ENCODE data around the gene ALG9. TPM values are rescaled to one million over a fixed set of nuclear protein-coding genes. Genes with fewer than 3 reads are reported as not detected.

Gene ALG9
- polyA plus RNA-seq, 3 donors: 7.4 to 7.9 (median 7.8) TPM

DNA sequence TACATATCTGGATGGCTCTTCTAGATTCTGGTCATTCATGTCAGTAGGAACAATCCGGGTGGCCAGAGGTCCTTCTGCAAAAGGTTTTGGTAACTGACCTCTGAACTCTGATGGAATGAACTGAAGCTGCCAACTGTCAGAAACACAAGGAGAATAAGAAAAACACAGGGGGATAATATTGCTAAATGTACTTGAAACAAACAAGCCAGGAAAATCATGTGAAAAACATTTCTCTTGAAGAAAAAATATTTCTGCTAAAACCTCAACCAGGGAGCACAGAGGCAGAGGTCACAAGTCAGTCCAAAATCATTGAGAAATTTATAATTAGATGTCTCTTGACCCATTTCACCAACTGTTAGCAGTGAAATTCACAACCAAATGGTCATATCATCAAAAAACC is 35.2 kb downstream of the ALG9 start:
- Mint-ChIP-seq H3K4me1 (peaks cover 2% of the 10 kb centered on the region), H3K36me3 (peaks cover 44 to 46% of the 10 kb centered on the region in 2 donors), H3K4me3 (no peak overlapping the region), H3K27me3 (ENCODE audit: low read depth in 3 of 3) (no peaks in the 10 kb centered on the region), H3K27ac (no peak overlapping the region), H3K9me3 (no peaks in the 10 kb centered on the region)
- no peaks in the 10 kb centered on the region for H3K27me3 ChIP-seq (ENCODE audit: control insufficient read depth in 2 of 2, insufficient read depth in 2 of 2, low read length in 2 of 2)
- DNase-seq: no peak
- no peaks in the 10 kb centered on the region for H3K79me2 ChIP-seq (ENCODE audit: insufficient read depth, low read length)
- TF ChIP-seq, protein P1, sequence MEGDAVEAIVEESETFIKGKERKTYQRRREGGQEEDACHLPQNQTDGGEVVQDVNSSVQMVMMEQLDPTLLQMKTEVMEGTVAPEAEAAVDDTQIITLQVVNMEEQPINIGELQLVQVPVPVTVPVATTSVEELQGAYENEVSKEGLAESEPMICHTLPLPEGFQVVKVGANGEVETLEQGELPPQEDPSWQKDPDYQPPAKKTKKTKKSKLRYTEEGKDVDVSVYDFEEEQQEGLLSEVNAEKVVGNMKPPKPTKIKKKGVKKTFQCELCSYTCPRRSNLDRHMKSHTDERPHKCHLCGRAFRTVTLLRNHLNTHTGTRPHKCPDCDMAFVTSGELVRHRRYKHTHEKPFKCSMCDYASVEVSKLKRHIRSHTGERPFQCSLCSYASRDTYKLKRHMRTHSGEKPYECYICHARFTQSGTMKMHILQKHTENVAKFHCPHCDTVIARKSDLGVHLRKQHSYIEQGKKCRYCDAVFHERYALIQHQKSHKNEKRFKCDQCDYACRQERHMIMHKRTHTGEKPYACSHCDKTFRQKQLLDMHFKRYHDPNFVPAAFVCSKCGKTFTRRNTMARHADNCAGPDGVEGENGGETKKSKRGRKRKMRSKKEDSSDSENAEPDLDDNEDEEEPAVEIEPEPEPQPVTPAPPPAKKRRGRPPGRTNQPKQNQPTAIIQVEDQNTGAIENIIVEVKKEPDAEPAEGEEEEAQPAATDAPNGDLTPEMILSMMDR (IDR thresholded peaks at IDR 0.05): no peak
- H3K9ac ChIP-seq (ENCODE audit: insufficient read depth, low read length, poor library complexity, severe bottlenecking): no peak overlapping the region
- H4K20me1 ChIP-seq (ENCODE audit: insufficient read depth, low read length): no peaks in the 10 kb centered on the region
- no peak overlapping the region for H3K4me2 ChIP-seq (replicated peaks; ENCODE audit: extremely low read depth, low read length, poor library complexity, severe bottlenecking)
- H3K9me3 ChIP-seq (replicated peaks in 1 of 2; ENCODE audit: control insufficient read depth in 1 of 2, insufficient read depth in 1 of 2, low read length in 2 of 2): no peaks in the 10 kb centered on the region
- no peaks in the 10 kb centered on the region for H3K4me1 ChIP-seq (ENCODE audit: control insufficient read depth in 1 of 2, insufficient read depth in 2 of 2, low read length in 2 of 2)
- H3K27ac ChIP-seq (ENCODE audit: low read depth in 1 of 2, low read length in 2 of 2): no peak overlapping the region
- no peak overlapping the region for H2AFZ ChIP-seq (ENCODE audit: insufficient read depth, low read depth, low read length, poor library complexity, severe bottlenecking)
- WGBS (ENCODE audit: insufficient coverage): 80% methylated on average over 1 of the region's 1 CpG
- H3K4me3 ChIP-seq (replicated peaks in 1 of 3; ENCODE audit: low read depth in 2 of 3, low read length in 3 of 3): no peak overlapping the region
- H3K36me3 ChIP-seq (replicated peaks in 1 of 2; ENCODE audit: control insufficient read depth in 1 of 2, insufficient read depth in 2 of 2, low read length in 2 of 2): peaks cover 25 to 60% of the 10 kb centered on the region in 2 donors
- intact Hi-C loops (cut with micrococcal nuclease): no loop called here

DNA sequence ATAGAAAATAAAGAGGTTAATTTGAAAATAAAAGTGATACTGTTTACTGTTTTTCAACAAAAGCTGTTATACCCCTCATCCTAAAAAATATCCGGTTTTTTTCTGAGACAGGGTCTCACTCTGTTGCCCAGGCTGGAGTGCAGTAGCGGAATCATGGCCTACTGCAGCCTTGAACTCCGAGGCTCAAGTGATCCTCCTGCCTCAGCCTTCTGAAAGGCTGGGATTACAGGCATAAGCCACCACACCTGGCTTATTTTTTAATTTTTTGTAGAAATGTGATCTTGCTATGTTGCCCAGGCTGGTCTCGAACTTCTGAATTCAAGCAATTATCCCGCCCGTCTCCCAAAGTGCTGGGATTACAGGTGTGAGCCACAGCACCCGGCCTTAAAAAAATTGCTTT is 35.7 kb downstream of the ALG9 start:
- H3K79me2 ChIP-seq (ENCODE audit: insufficient read depth, low read length): no peaks in the 10 kb centered on the region
- Mint-ChIP-seq H3K27ac (peak overlapping the region in 1 of 7 donors; percentile 25), H3K4me3 (no peak overlapping the region), H3K4me1 (no peaks in the 10 kb centered on the region), H3K36me3 (peaks cover 44 to 50% of the 10 kb centered on the region in 2 donors), H3K9me3 (no peaks in the 10 kb centered on the region), H3K27me3 (ENCODE audit: low read depth in 3 of 3) (no peaks in the 10 kb centered on the region)
- WGBS (ENCODE audit: insufficient coverage): 100% methylated on average over 6 of the region's 7 CpGs
- no peaks in the 10 kb centered on the region for H3K9me3 ChIP-seq (replicated peaks in 1 of 2; ENCODE audit: control insufficient read depth in 1 of 2, insufficient read depth in 1 of 2, low read length in 2 of 2)
- H4K20me1 ChIP-seq (ENCODE audit: insufficient read depth, low read length): no peaks in the 10 kb centered on the region
- H3K4me3 ChIP-seq (replicated peaks in 1 of 3; ENCODE audit: low read depth in 2 of 3, low read length in 3 of 3): no peak overlapping the region
- DNase-seq: no peak
- H3K4me1 ChIP-seq (ENCODE audit: control insufficient read depth in 1 of 2, insufficient read depth in 2 of 2, low read length in 2 of 2): no peaks in the 10 kb centered on the region
- TF ChIP-seq, protein P1 (IDR thresholded peaks at IDR 0.05): no peak
- peaks cover 25 to 62% of the 10 kb centered on the region in 2 donors for H3K36me3 ChIP-seq (replicated peaks in 1 of 2; ENCODE audit: control insufficient read depth in 1 of 2, insufficient read depth in 2 of 2, low read length in 2 of 2)
- H3K27ac ChIP-seq (ENCODE audit: low read depth in 1 of 2, low read length in 2 of 2): no peak overlapping the region
- H3K27me3 ChIP-seq (ENCODE audit: control insufficient read depth in 2 of 2, insufficient read depth in 2 of 2, low read length in 2 of 2): no peaks in the 10 kb centered on the region
- no peak overlapping the region for H3K4me2 ChIP-seq (replicated peaks; ENCODE audit: extremely low read depth, low read length, poor library complexity, severe bottlenecking)
- intact Hi-C loops (cut with micrococcal nuclease): no loop called here
- no peak overlapping the region for H3K9ac ChIP-seq (ENCODE audit: insufficient read depth, low read length, poor library complexity, severe bottlenecking)
- H2AFZ ChIP-seq (ENCODE audit: insufficient read depth, low read depth, low read length, poor library complexity, severe bottlenecking): no peak overlapping the region
